ENCODE data around the gene CTH.

The CTH gene

GRCh38 chr1:70376196-70376595 is 34.9 kb upstream of the CTH start:
- no peak for DNase-seq (ENCODE audit: low read depth)
- TF ChIP-seq MYC (IDR thresholded peaks at IDR 0.05; ENCODE audit: low read depth, low read length) (no peak), MAX (IDR thresholded peaks at IDR 0.05; ENCODE audit: low read depth, low read length) (no peak), CTCF (IDR thresholded peaks at IDR 0.05; ENCODE audit: low read depth, low read length) (no peak), POLR2A (IDR thresholded peaks at IDR 0.05; ENCODE audit: extremely low read depth, insufficient read length) (no peak)

GRCh38 chr1:70382682-70383081 is 28.4 kb upstream of the CTH start:
- H3K4me3 ChIP-seq (ENCODE audit: low read depth, low read length), result no peak overlapping the region
- TF ChIP-seq POLR2A (IDR thresholded peaks at IDR 0.05; ENCODE audit: extremely low read depth, insufficient read length), result no peak
- no peak for TF ChIP-seq CTCF (IDR thresholded peaks at IDR 0.05; ENCODE audit: low read depth, low read length)
- no peak for TF ChIP-seq MYC (IDR thresholded peaks at IDR 0.05; ENCODE audit: low read depth, low read length)
- no peak for TF ChIP-seq MAX (IDR thresholded peaks at IDR 0.05; ENCODE audit: low read depth, low read length)
- peak; percentile 3 for DNase-seq (ENCODE audit: low read depth)

More at GRCh38 chr1:70376196-70376595, 34.9 kb upstream of the CTH start:
- H3K4me3 ChIP-seq (ENCODE audit: low read depth, low read length), result no peak overlapping the region

- DNase-seq (ENCODE audit: low read depth), result no peak
- no peak for TF ChIP-seq MYC (IDR thresholded peaks at IDR 0.05; ENCODE audit: low read depth, low read length)
- TF ChIP-seq CTCF (IDR thresholded peaks at IDR 0.05; ENCODE audit: low read depth, low read length), result no peak
- no peak for TF ChIP-seq MAX (IDR thresholded peaks at IDR 0.05; ENCODE audit: low read depth, low read length)
- no peak for TF ChIP-seq POLR2A (IDR thresholded peaks at IDR 0.05; ENCODE audit: extremely low read depth, insufficient read length)
- H3K4me3 ChIP-seq (ENCODE audit: low read depth, low read length), result no peak overlapping the region
Measured at GRCh38 chr1:70383483-70383882, 27.6 kb upstream of the CTH start.

- no peak for TF ChIP-seq MYC (IDR thresholded peaks at IDR 0.05; ENCODE audit: low read depth, low read length)
- no peak for TF ChIP-seq POLR2A (IDR thresholded peaks at IDR 0.05; ENCODE audit: extremely low read depth, insufficient read length)
- TF ChIP-seq MAX (IDR thresholded peaks at IDR 0.05; ENCODE audit: low read depth, low read length), result no peak
- TF ChIP-seq CTCF (IDR thresholded peaks at IDR 0.05; ENCODE audit: low read depth, low read length), result no peak
- no peak for DNase-seq (ENCODE audit: low read depth)
Measured at GRCh38 chr1:70384542-70384941, 26.5 kb upstream of the CTH start.

GRCh38 chr1:70385477-70385876 is 25.6 kb upstream of the CTH start:
- DNase-seq (ENCODE audit: low read depth), result no peak
- H3K4me3 ChIP-seq (ENCODE audit: low read depth, low read length), result no peak overlapping the region
- TF ChIP-seq CTCF (IDR thresholded peaks at IDR 0.05; ENCODE audit: low read depth, low read length) (no peak), POLR2A (IDR thresholded peaks at IDR 0.05; ENCODE audit: extremely low read depth, insufficient read length) (no peak), MAX (IDR thresholded peaks at IDR 0.05; ENCODE audit: low read depth, low read length) (no peak), MYC (IDR thresholded peaks at IDR 0.05; ENCODE audit: low read depth, low read length) (no peak)

More at GRCh38 chr1:70384542-70384941, 26.5 kb upstream of the CTH start:
- H3K4me3 ChIP-seq (ENCODE audit: low read depth, low read length), result no peak overlapping the region

- H3K4me3 ChIP-seq (ENCODE audit: low read depth, low read length), result no peak overlapping the region
- no peak for TF ChIP-seq CTCF (IDR thresholded peaks at IDR 0.05; ENCODE audit: low read depth, low read length)
- no peak for TF ChIP-seq MAX (IDR thresholded peaks at IDR 0.05; ENCODE audit: low read depth, low read length)
- TF ChIP-seq POLR2A (IDR thresholded peaks at IDR 0.05; ENCODE audit: extremely low read depth, insufficient read length), result no peak
- TF ChIP-seq MYC (IDR thresholded peaks at IDR 0.05; ENCODE audit: low read depth, low read length), result no peak
- DNase-seq (ENCODE audit: low read depth), result no peak
Measured at GRCh38 chr1:70386121-70386520, 24.9 kb upstream of the CTH start.
